Measurements from ENCODE around the gene RABEP1.
A peak's percentile ranks its signal among the peaks of the same experiment; 100 is the strongest.

Gene RABEP1

DNA sequence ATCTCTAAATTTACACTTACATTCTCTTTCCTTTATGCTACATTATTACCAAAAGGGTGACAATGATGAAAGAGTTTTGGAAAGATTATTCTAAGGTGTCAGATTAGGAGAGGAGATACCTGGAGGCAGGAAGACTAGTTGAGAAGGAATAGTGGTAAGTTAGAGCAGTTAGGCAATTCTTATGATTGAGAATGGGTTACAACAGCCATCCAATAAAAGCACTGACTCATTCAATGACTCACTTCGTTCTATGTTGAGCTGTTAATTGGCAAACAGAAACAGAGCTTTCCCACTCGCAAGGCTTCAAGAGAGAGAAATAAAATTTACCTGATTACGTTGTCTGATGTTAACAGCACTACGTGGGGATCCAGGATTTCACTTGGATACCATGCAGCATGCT, 131.6 kb downstream of the RABEP1 start:
- H3K9ac ChIP-seq, result no peak overlapping the region
- TF ChIP-seq, protein P1, sequence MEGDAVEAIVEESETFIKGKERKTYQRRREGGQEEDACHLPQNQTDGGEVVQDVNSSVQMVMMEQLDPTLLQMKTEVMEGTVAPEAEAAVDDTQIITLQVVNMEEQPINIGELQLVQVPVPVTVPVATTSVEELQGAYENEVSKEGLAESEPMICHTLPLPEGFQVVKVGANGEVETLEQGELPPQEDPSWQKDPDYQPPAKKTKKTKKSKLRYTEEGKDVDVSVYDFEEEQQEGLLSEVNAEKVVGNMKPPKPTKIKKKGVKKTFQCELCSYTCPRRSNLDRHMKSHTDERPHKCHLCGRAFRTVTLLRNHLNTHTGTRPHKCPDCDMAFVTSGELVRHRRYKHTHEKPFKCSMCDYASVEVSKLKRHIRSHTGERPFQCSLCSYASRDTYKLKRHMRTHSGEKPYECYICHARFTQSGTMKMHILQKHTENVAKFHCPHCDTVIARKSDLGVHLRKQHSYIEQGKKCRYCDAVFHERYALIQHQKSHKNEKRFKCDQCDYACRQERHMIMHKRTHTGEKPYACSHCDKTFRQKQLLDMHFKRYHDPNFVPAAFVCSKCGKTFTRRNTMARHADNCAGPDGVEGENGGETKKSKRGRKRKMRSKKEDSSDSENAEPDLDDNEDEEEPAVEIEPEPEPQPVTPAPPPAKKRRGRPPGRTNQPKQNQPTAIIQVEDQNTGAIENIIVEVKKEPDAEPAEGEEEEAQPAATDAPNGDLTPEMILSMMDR (IDR thresholded peaks at IDR 0.05), result no peak

DNA sequence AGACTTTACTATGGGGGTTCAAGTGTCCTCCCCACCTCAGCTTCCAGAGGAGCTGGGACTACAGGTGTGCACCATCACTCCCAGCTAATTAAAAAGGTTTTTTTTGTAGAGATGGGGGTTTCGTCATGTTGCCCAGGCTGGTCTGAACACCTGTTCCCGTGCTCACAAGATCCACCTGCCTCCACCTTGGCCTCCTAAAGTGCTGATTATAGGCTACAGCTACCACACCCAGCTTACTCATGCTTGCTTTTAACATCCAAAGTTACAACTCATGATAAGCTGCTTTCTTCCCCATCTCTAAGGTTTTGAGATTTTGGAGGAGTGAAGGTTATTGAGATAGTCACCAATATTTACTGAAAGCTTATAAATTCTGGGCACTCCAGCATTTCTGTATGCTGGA, 134.8 kb downstream of the RABEP1 start:
- Histone ChIP-seq H3K79me2 (peaks cover 30% of the 10 kb centered on the region), H3K4me1 (no peaks in the 10 kb centered on the region), H3K9me3 (ENCODE audit: control insufficient read depth, low read length) (no peaks in the 10 kb centered on the region), H2AFZ (no peak overlapping the region), H3K9ac (no peak overlapping the region), H3K27me3 (ENCODE audit: control insufficient read depth, insufficient read depth, low read length) (no peaks in the 10 kb centered on the region), H3K4me3 (ENCODE audit: low read depth, low read length) (no peak overlapping the region), H3K27ac (no peak overlapping the region), H3K4me2 (ENCODE audit: low read length) (no peak overlapping the region), H3K36me3 (ENCODE audit: control insufficient read depth, insufficient read depth, low read length) (no peaks in the 10 kb centered on the region)
- TF ChIP-seq, protein P1 (IDR thresholded peaks at IDR 0.05), result no peak

More for the DNA sequence above, 131.6 kb downstream of the RABEP1 start:
- H3K9me3 ChIP-seq (ENCODE audit: control insufficient read depth, low read length), result no peaks in the 10 kb centered on the region
- H3K27ac ChIP-seq, result no peak overlapping the region
- peaks cover 25% of the 10 kb centered on the region for H3K79me2 ChIP-seq
- H3K4me1 ChIP-seq, result no peaks in the 10 kb centered on the region
- no peak overlapping the region for H2AFZ ChIP-seq
- H3K4me3 ChIP-seq (ENCODE audit: low read depth, low read length), result no peak overlapping the region
- no peaks in the 10 kb centered on the region for H3K36me3 ChIP-seq (ENCODE audit: control insufficient read depth, insufficient read depth, low read length)
- H3K4me2 ChIP-seq (ENCODE audit: low read length), result no peak overlapping the region
- H3K27me3 ChIP-seq (ENCODE audit: control insufficient read depth, insufficient read depth, low read length), result no peaks in the 10 kb centered on the region

DNA sequence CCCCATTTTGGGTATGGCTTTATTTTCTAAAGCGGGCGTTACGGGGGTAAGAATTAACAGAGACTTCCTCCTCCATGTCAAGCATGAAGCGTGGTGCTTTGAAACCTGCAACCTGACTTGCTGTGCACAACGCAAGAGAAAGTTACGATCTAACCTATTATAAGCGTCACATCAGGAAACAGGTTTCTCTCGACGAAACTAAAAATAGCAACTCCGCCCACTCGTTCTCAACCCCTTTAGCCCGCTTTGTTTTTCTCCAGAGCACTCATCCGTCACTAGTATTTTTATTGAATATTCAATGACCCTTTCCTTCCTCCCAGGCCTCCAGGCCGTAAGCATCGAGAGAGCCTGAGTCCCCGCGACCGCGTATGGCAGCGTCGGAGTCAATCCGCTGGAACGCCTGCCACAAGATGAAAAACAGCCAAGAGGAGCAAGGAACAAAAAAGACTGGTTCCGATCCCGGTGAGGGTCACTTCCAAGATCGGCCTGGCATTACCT, 136.8 kb downstream of the RABEP1 start:
- Histone ChIP-seq H3K79me2 (peaks cover 33% of the 10 kb centered on the region), H3K36me3 (ENCODE audit: control insufficient read depth, insufficient read depth, low read length) (no peaks in the 10 kb centered on the region), H3K4me3 (ENCODE audit: low read depth, low read length) (peak overlapping the region; percentile 94), H3K27me3 (ENCODE audit: control insufficient read depth, insufficient read depth, low read length) (no peaks in the 10 kb centered on the region), H3K4me2 (ENCODE audit: low read length) (peak overlapping the region; percentile 90), H3K9ac (peak overlapping the region; percentile 57), H3K27ac (peak overlapping the region; percentile 88), H3K9me3 (ENCODE audit: control insufficient read depth, low read length) (no peaks in the 10 kb centered on the region), H3K4me1 (no peaks in the 10 kb centered on the region), H2AFZ (peak overlapping the region; percentile 87)
- TF ChIP-seq, protein P1 (IDR thresholded peaks at IDR 0.05), result no peak

DNA sequence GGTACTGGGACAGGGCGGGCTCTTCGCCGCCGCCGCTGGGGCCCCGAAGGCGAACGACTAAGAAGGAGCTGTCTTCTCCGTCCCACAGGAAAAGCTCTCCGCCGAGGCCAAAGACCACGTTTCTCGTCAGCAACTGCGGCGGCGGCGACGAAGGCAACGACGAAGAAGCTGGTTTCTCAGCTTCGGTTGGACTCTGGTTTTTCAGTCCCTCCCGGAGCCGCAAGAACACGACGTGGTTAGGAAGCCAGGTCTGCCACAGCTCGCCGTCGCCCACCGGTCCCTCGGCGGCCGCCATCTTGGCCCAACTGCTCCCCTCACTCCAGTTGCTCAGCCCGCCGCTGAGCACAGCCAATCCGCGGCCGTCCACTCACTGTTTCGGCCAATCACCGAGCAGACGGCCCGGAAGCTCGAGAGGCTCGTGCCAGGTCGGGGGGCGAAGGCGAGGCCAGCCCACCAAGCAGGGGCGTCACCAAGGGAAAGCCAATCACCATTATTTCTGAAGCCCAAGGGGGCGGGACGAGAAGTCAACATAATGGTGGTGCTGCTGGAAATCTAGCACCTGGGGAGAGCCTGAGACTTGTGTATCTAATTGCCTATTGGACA, 137.4 kb downstream of the RABEP1 start, which contains the start of gene NUP88:
TSS of gene NUP88 (minus strand) at position 307 of the 603 bp plus-strand sequence. CDS start at position 295, 12 bp downstream.
- Histone ChIP-seq H3K27me3 (ENCODE audit: control insufficient read depth, insufficient read depth, low read length) (no peaks in the 10 kb centered on the region), H3K4me1 (no peaks in the 10 kb centered on the region), H3K79me2 (peaks cover 36% of the 10 kb centered on the region), H2AFZ (peak within 1 kb of the TSS; percentile 87), H3K4me2 (ENCODE audit: low read length) (peak within 1 kb of the TSS; percentile 90), H3K27ac (peak within 1 kb of the TSS; percentile 88), H3K4me3 (ENCODE audit: low read depth, low read length) (peak within 1 kb of the TSS; percentile 94), H3K9me3 (ENCODE audit: control insufficient read depth, low read length) (no peaks in the 10 kb centered on the region), H3K36me3 (ENCODE audit: control insufficient read depth, insufficient read depth, low read length) (no peaks in the 10 kb centered on the region), H3K9ac (peak within 1 kb of the TSS; percentile 57)
- TF ChIP-seq, protein P1 (IDR thresholded peaks at IDR 0.05), result no peak
